K562 (cell line): ENCODE measurements around the gene HDAC1. TPM values are rescaled to one million over a fixed set of nuclear protein-coding genes. Genes with fewer than 3 reads are reported as not detected.

Experiments
- ASH1L ChIP-seq: fragments of 450-650 bp; IDR thresholded peaks from 2 replicates; pipeline ENCODE4 v1.6.1; 2018; ENCODE audit warnings: borderline replicate concordance, mild to moderate bottlenecking, low read depth; ENCODE audit not compliant: partially characterized antibody
- FOXP1 ChIP-seq: sonication (generic); formaldehyde crosslinking; IDR thresholded peaks from 2 replicates; pipeline ENCODE4 v1.8.0; 2022; ENCODE audit warnings: mild to moderate bottlenecking, missing genetic modification reagents
- HDAC2 ChIP-seq: fragments of 450-650 bp; IDR thresholded peaks from 2 replicates; pipeline ENCODE4 v1.6.1; 2016; ENCODE audit warnings: mild to moderate bottlenecking
- HNRNPUL1 ChIP-seq: fragments of 200-400 bp; formaldehyde crosslinking; IDR thresholded peaks from 2 replicates; pipeline ENCODE4 v1.6.1; 2017; ENCODE audit warnings: low read length
- KLF16 ChIP-seq: IDR thresholded peaks from 2 replicates; pipeline ENCODE4 v1.6.1; 2016; ENCODE audit warnings: antibody characterized with exemption
- LCOR ChIP-seq: sonication (generic); formaldehyde crosslinking; IDR thresholded peaks from 2 replicates; pipeline ENCODE4 v1.8.0; 2022; ENCODE audit warnings: mild to moderate bottlenecking, missing genetic modification reagents
- PHTF2 ChIP-seq: fragments of 250-450 bp; sonication (Bioruptor Pico); IDR thresholded peaks from 2 replicates; pipeline ENCODE4 v1.5.0; 2021; ENCODE audit warnings: mild to moderate bottlenecking
- TBP ChIP-seq: optimal IDR thresholded peaks from 2 replicates; pipeline ENCODE3; 2011; ENCODE audit warnings: low read depth, low read length, improper control_type of control experiment
- TRIM24 ChIP-seq, 2 experiments: fragments of 450-650 bp; IDR thresholded peaks; 2 replicates each; pipeline ENCODE4 v1.6.1; 2016
- ZSCAN32 ChIP-seq: fragments of 450-650 bp; formaldehyde crosslinking; IDR thresholded peaks from 2 replicates; pipeline ENCODE4 v1.4.0; 2020; ENCODE audit warnings: mild to moderate bottlenecking, moderate library complexity
- polyA plus RNA-seq, 8 experiments: library from polyadenylated mRNA; depleted of rRNA in 4 of 8; stranded (reverse) in 5 of 8; unstranded in 3 of 8; fragments of >200 nt; fragmentation: Nextera tagmentation in 2 of 8; fragmentation: Illumina TruSeq in 1 of 8; extraction: Ambion mirVana in 2 of 8; extraction: Trizol in 1 of 8; gene quantifications; 2 replicates each; pipeline versions ENCODE4 v1.2.1 to v1.2.3, GENCODE V29; 2011 to 2014; ENCODE audit warnings: inconsistent platforms in 1 of 8, missing spikeins in 1 of 8
- total RNA-seq, 7 experiments: library from RNA; depleted of rRNA in 6 of 7; stranded (reverse); fragments of >200 nt in 6 of 7; fragmentation: Illumina TruSeq in 2 of 7; extraction: Trizol in 2 of 7; gene quantifications; 2 replicates each; pipeline versions ENCODE4 v1.2.1 to v1.2.3, GENCODE V29; 2011 to 2021; ENCODE audit warnings: low replicate concordance in 1 of 7
- TF ChIP-seq, protein P1 (sequence below): sonication (generic); formaldehyde crosslinking; IDR thresholded peaks from 2 replicates; pipeline ENCODE4 v1.8.0; 2022; ENCODE audit warnings: missing genetic modification reagents, mild to moderate bottlenecking, borderline replicate concordance
- TF ChIP-seq, protein P2 (sequence below), 2 experiments: fragments of 450-650 bp; IDR thresholded peaks; 2 replicates each; pipeline ENCODE4 v1.6.1; 2016; ENCODE audit warnings: mild to moderate bottlenecking in 2 of 2, borderline replicate concordance in 1 of 2, low read depth in 1 of 2, moderate library complexity in 1 of 2

The HDAC1 gene
- total and polyA plus RNA-seq, 9 of the 15 experiments (the other 6 are each of a cell fraction or from before 2014, with no cell fraction given), result 169 to 384 (median 193) TPM

DNA sequence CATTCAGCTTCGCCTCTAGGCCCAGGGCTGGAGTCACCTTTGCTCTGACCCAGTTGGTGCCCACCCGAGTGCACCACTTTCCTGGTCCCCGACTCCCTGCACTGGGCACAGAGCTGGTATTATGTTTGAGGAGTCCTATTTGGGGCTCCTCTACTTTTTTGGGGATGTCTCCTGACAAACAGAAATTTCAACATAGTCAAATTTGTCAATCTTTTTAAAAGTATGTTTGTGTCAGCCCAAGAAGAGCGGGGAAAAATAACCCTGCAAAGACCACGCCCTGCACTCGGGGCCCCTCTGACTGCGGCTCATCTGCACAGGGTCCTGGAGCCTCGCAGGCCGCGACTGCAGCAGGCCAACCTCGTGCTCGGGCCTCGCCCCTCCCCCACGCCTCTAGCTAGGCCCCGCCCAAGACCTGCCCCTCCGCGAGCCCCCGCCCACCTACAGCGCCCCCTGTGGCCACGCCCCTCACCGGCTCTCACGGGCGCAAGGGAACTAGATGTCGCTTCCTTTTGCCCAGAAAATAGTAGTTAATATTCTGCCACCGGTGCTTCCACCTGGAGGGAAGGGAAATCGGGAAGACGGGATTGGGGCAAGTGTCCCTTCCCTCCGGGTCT is 59.0 kb downstream of the HDAC1 start (continued):
- TF ChIP-seq HNRNPUL1 (no peak), TRIM24 (IDR thresholded peaks at IDR 0.05) (peak; percentile 69 to 75), TBP (no peak), KLF16 (peak; percentile 22; the same call in 1 of the 2 replicates), FOXP1 (CRISPR knock-in tag) (no peak), LCOR (CRISPR knock-in tag) (no peak), ASH1L (no peak), ZSCAN32 (CRISPR knock-in tag) (no peak), HDAC2 (peak; percentile 82; the same call in 1 of the 2 replicates), PHTF2 (CRISPR knock-in tag) (no peak)
- TF ChIP-seq, protein P1, sequence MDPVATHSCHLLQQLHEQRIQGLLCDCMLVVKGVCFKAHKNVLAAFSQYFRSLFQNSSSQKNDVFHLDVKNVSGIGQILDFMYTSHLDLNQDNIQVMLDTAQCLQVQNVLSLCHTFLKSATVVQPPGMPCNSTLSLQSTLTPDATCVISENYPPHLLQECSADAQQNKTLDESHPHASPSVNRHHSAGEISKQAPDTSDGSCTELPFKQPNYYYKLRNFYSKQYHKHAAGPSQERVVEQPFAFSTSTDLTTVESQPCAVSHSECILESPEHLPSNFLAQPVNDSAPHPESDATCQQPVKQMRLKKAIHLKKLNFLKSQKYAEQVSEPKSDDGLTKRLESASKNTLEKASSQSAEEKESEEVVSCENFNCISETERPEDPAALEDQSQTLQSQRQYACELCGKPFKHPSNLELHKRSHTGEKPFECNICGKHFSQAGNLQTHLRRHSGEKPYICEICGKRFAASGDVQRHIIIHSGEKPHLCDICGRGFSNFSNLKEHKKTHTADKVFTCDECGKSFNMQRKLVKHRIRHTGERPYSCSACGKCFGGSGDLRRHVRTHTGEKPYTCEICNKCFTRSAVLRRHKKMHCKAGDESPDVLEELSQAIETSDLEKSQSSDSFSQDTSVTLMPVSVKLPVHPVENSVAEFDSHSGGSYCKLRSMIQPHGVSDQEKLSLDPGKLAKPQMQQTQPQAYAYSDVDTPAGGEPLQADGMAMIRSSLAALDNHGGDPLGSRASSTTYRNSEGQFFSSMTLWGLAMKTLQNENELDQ (CRISPR knock-in tag), result no peak
- TF ChIP-seq, protein P2, sequence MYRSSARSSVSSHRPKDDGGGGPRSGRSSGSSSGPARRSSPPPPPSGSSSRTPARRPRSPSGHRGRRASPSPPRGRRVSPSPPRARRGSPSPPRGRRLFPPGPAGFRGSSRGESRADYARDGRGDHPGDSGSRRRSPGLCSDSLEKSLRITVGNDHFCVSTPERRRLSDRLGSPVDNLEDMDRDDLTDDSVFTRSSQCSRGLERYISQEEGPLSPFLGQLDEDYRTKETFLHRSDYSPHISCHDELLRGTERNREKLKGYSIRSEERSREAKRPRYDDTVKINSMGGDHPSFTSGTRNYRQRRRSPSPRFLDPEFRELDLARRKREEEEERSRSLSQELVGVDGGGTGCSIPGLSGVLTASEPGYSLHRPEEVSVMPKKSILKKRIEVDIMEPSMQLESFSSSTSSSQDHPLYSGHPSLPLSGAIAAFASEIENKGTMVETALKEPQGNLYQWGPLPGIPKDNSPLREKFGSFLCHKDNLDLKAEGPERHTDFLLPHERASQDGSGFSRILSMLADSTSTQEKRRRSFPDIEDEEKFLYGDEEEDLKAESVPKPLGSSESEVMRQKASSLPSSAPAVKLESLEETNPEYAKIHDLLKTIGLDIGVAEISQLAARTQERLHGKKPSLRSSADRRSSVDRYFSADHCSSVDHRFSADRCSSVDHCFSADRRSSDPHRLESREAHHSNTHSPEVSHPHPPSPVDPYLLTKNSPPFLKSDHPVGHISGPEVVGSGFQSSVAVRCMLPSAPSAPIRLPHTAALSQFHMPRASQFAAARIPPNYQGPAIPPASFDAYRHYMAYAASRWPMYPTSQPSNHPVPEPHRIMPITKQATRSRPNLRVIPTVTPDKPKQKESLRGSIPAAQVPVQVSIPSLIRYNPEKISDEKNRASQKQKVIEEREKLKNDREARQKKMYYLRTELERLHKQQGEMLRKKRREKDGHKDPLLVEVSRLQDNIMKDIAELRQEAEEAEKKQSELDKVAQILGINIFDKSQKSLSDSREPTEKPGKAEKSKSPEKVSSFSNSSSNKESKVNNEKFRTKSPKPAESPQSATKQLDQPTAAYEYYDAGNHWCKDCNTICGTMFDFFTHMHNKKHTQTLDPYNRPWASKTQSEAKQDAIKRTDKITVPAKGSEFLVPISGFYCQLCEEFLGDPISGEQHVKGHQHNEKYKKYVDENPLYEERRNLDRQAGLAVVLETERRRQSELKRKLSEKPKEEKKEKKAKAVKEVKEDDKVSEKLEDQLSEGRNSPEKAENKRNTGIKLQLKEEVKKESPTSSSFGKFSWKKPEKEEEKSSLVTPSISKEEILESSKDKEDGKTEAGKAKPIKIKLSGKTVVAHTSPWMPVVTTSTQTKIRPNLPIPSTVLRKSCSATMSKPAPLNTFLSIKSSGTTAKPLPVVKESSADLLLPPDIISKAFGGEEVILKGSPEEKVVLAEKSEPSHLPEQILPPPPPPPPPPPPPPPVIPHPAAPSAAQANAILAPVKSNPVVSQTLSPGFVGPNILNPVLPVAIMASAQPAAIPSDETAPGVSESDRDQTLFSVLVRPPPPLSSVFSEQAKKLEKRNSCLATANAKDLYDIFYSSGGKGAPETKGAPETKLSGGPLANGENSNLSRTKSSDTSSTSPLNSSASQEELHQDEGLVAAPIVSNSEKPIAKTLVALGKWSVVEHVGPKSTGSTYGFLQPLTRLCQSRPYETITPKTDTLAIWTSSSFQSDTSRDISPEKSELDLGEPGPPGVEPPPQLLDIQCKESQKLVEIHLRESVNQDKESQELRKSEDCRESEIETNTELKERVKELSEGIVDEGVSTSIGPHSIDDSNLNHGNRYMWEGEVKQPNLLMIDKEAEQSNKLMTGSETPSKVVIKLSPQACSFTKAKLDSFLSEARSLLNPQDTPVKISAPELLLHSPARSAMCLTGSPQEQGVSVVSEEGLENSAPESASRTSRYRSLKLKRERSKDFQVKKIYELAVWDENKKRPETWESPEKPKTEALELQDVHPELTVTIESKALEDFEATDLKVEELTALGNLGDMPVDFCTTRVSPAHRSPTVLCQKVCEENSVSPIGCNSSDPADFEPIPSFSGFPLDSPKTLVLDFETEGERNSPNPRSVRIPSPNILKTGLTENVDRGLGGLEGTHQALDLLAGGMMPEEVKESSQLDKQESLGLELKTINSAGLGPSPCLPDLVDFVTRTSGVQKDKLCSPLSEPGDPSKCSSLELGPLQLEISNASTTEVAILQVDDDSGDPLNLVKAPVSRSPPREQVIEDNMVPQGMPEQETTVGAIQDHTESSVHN (IDR thresholded peaks at IDR 0.05; ENCODE audit: borderline replicate concordance in 1 of 2, low read depth in 1 of 2), result no peak; a peak in 1 of 4 replicates
